IPS-18c (cell line): ENCODE measurements around the gene TACR2.

Source experiments
- H3K4me3 ChIP-seq: 2 replicates; pipeline ENCODE4 v1.7.0; 2013; ENCODE audit warnings: low read depth, mild to moderate bottlenecking, low read length, moderate library complexity; ENCODE audit not compliant: insufficient read depth
- H3K9me3 ChIP-seq: one replicate; pipeline ENCODE4 v1.6.1; 2013; ENCODE audit warnings: mild to moderate bottlenecking, low read length, moderate library complexity; ENCODE audit not compliant: control insufficient read depth, insufficient read depth

Gene TACR2

GRCh38 chr10:69428165-69428564 lies 11.4 kb upstream of the TACR2 start:
- Histone ChIP-seq H3K9me3 (no peaks in the 10 kb centered on the region), H3K4me3 (no peak overlapping the region)

GRCh38 chr10:69426376-69426727 lies 9.6 kb upstream of the TACR2 start:
- no peaks in the 10 kb centered on the region for H3K9me3 ChIP-seq
- no peak overlapping the region for H3K4me3 ChIP-seq

GRCh38 chr10:69425511-69426298 lies 9.0 kb upstream of the TACR2 start:
- no peaks in the 10 kb centered on the region for H3K9me3 ChIP-seq
- H3K4me3 ChIP-seq, result no peak overlapping the region

GRCh38 chr10:69425041-69425440 lies 8.3 kb upstream of the TACR2 start:
- no peaks in the 10 kb centered on the region for H3K9me3 ChIP-seq
- H3K4me3 ChIP-seq, result no peak overlapping the region

- Histone ChIP-seq H3K4me3 (no peak overlapping the region), H3K9me3 (no peaks in the 10 kb centered on the region)
These were observed 6.0 kb upstream of the TACR2 start for GRCh38 chr10:69422676-69423075.

GRCh38 chr10:69421611-69422308 lies 5.0 kb upstream of the TACR2 start:
- no peaks in the 10 kb centered on the region for H3K9me3 ChIP-seq

GRCh38 chr10:69419744-69420126 lies 3.0 kb upstream of the TACR2 start:
- Histone ChIP-seq H3K4me3 (no peak overlapping the region), H3K9me3 (no peaks in the 10 kb centered on the region)

More at GRCh38 chr10:69421611-69422308, 5.0 kb upstream of the TACR2 start:
- no peak overlapping the region for H3K4me3 ChIP-seq

- no peak overlapping the region for H3K4me3 ChIP-seq
- H3K9me3 ChIP-seq, result no peaks in the 10 kb centered on the region
These were observed 2.5 kb upstream of the TACR2 start for GRCh38 chr10:69419096-69419743.

GRCh38 chr10:69418052-69418752 lies 1.5 kb upstream of the TACR2 start:
- Histone ChIP-seq H3K9me3 (no peaks in the 10 kb centered on the region), H3K4me3 (no peak overlapping the region)

- H3K9me3 ChIP-seq, result no peaks in the 10 kb centered on the region
- no peak overlapping the region for H3K4me3 ChIP-seq
These were observed 824 bp upstream of the TACR2 start for GRCh38 chr10:69417542-69417941.

GRCh38 chr10:69415951-69416350 lies 767 bp downstream of the TACR2 start:
- no peak overlapping the region for H3K4me3 ChIP-seq

GRCh38 chr10:69415049-69415448 lies 1.7 kb downstream of the TACR2 start:
- no peaks in the 10 kb centered on the region for H3K9me3 ChIP-seq

More at GRCh38 chr10:69415951-69416350, 767 bp downstream of the TACR2 start:
- no peaks in the 10 kb centered on the region for H3K9me3 ChIP-seq

GRCh38 chr10:69414036-69415018 lies 2.4 kb downstream of the TACR2 start:
- Histone ChIP-seq H3K4me3 (no peak overlapping the region), H3K9me3 (no peaks in the 10 kb centered on the region)

More at GRCh38 chr10:69415049-69415448, 1.7 kb downstream of the TACR2 start:
- H3K4me3 ChIP-seq, result no peak overlapping the region

GRCh38 chr10:69413221-69413865 lies 3.4 kb downstream of the TACR2 start:
- no peak overlapping the region for H3K4me3 ChIP-seq
- no peaks in the 10 kb centered on the region for H3K9me3 ChIP-seq

GRCh38 chr10:69412232-69412790 lies 4.4 kb downstream of the TACR2 start:
- H3K4me3 ChIP-seq, result no peak overlapping the region
- no peaks in the 10 kb centered on the region for H3K9me3 ChIP-seq

GRCh38 chr10:69411476-69411875 lies 5.2 kb downstream of the TACR2 start:
- H3K9me3 ChIP-seq, result no peaks in the 10 kb centered on the region
- H3K4me3 ChIP-seq, result no peak overlapping the region
